NOMO-1 (cell line): ENCODE results near the gene AMOTL1.
"Not testable (repeated sequence)": the region's sequence is repeated elsewhere in the genome, so short reads cannot be mapped to it uniquely, and the experiment has no call there.

Experiments
- DNase-seq, 2 experiments: peaks; one replicate each; lab custom pipeline; 2025; ENCODE audit not compliant: unreplicated experiment in 2 of 2; lab: John Stamatoyannopoulos, UW

AMOTL1 gene

DNA sequence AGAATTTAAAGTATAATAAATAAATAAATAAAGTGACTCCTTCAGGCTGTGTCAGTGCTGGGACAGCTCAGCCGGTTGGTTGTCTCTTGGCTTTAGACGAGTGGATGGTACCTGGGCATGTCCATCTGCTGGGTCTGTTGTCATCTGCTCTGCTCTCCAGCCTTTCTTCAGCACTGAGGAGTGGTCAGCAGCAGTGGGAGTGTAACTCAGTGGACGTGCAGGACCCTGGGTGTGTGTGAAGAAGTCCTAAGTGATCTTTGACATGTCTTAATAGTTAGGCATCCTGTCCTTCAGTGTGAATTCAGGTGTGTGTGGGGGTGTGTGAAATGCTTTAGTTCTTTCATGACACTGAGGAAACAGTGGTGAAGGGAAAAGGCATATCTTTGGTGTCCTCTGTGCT is 24.3 kb downstream of the AMOTL1 start:
- DNase-seq = no peak

- no peak for DNase-seq
Measured at GRCh38 chr11:94793002-94793401, 24.8 kb downstream of the AMOTL1 start.

DNA sequence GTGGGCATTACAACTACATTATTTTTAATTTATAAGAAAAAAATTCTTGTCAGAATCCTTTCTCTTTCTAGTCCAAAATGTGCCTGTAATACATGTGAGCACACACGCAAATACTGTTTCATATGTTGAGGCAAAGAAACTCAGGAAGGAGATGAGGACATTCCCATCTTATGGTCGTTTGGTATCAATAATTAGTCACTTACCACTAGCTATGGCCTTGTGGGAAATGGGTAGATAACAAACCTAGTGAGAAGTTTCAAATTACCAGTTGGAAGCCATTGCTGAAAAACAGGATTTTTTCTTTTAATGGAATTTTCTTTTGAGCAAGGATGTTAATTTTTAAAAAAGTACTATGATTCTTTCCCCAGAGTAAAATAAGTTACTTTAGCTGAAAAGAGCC is 25.7 kb downstream of the AMOTL1 start:
- DNase-seq = no peak

DNA sequence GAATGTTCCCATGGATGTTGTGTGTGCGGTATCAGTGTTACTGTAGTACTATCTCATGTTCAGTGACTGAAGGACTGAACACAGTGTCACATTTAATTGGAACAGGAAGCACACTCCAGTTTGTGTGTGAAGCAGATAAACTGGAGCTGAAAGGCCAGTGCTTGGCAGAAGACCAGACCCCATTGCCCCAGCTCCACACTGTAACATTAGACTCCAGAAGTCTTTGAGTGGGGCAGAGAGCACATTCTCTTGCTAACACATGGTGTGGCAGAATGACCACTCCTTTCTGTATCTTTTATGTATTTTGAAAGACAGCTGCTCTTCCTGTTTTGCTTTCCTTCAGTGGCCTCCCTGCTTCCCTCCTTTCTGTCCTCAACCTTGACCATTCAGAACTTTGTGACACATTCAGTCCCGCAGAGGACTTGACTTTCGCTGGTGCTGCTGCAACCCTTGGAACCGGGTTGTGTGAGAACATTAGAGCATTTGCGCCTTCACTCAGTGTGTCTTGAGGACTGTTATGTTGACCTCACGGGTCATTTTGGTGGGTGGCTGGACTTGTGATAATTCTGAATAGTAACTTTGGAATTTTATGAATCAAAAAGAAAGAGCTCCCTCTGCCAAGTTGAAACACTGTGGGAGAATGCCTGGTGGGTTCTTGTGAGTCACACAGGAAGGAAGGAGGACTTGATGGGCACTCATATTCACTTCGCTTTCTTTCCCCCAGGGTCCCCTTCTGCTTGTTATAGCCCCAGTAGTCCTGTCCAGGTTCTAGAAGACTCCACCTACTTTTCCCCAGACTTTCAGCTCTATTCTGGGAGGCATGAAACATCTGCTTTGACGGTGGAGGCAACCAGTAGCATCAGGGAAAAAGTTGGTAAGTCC is 26.4 kb downstream of the AMOTL1 start:
- DNase-seq = no peak

DNA sequence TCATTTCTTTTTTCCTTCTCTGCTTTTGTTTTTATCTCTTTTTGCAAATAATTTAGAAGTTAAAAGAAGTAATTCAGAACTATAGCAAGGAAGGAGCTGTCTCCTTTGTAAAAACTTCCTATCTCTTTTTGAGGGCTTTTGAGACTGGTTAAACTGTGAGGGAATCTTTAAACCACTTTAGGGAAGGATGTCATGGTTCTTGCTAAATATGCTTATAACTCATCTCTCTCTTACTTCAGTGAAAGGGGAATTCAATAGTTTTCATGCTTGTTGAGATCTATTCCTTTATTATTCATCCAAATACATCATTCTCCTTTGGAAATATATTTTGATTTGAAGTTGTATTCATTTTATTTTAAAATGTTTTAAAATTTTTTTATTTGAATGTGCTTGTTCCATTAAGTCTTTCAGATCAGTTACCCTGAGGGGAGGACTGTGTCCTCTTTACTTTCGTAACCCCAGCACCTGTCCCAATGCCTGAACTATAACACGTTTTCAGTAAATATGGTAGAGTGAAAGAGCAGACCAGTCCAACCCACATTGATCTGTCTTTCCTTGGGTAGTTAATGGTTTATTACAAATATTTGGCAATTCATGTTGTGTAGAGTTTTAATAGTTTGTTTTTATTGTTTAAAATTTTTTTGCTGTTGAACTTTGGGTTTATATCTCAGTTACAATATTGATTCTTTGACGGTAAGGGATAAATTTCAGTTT is 27.5 kb downstream of the AMOTL1 start:
- DNase-seq = no peak

GRCh38 chr11:94796190-94796580 is 28.0 kb downstream of the AMOTL1 start:
- no peak for DNase-seq

DNA sequence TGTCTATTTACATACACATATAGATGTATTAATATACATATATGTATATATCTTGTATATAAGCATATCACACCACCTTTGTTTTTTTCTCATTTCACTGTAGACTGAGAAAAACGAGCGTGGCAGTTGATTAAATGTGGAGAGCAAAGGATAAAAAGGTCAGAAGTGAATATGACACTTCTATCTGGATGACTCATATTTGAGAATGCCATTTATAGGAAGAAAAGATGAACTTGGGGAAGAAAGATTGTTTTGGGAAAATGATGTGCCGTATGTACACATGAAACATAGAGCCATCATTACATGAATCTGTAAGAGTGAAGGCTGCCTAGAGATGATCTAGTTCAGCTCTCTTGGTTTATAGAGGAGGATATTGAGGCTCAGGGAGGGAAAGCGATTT is 28.7 kb downstream of the AMOTL1 start:
- no peak for DNase-seq

- DNase-seq = no peak
Measured at GRCh38 chr11:94799726-94800125, 31.6 kb downstream of the AMOTL1 start.

GRCh38 chr11:94800414-94800813 is 32.3 kb downstream of the AMOTL1 start:
- DNase-seq = no peak

DNA sequence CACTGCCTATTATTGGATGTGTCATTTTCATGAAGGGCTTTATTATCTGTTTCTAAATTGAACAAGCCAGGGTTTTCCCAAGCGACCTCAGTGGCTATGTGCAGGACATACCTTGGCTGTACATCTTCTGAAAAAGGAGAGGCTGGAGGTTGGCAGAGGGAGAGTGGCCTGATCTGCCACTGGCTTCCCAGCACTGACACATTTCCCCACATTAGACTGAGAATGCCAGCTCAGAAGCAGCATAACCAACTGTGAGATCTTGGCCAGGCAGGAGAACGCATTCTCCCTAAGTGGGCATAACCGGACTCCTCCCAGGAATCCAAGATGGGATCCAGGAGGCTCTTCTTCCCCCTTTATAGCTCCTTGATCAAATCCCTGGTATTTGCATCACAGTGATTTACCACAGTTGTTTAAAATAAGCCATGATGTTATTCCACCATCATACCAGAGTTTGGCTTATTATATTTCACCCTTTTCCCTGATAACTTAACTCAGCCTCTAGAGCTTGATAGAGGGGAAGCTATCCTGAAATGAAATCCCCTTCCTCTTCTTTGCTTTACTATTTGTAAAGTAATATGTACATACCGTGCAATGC is 33.8 kb downstream of the AMOTL1 start:
- no peak for DNase-seq

DNA sequence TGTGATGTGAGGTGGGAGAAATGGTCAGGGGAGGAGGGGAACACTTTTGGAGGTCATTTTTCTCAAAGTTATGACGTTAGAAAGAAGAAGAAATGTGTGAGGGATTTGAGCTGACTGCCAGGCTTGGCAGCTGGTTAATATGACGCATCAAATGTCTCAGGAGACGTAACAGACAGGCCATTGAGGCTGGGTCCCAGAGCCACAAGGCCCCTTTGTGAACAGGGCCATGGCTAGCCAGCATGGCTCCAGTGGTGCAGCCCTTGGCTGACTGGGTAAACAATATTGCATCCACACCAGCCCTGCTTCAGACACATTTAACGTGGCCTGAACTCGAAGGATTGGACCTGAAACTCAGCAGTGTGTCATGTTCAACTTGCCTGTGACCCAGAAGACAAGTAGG is 34.3 kb downstream of the AMOTL1 start:
- no peak for DNase-seq

DNA sequence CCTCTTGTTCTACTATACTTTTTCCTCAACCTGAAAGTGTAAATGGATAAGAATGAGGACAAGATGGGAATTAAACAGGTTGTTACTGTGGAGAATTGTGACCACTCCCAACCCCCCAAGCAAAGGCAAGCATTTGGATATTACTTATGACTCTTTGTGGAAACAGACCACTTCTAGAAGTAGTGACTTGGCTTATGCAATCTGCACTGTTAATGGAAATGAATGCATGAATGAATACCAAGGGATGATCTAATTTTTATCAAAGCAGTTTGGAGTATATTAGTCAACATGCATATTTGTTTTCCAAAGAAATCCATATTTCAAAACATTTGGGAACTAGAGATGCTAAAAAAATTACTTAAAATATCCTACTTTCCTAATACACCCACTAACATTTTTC is 35.3 kb downstream of the AMOTL1 start:
- DNase-seq = no peak

GRCh38 chr11:94804874-94805273 is 36.7 kb downstream of the AMOTL1 start:
- no peak for DNase-seq

DNA sequence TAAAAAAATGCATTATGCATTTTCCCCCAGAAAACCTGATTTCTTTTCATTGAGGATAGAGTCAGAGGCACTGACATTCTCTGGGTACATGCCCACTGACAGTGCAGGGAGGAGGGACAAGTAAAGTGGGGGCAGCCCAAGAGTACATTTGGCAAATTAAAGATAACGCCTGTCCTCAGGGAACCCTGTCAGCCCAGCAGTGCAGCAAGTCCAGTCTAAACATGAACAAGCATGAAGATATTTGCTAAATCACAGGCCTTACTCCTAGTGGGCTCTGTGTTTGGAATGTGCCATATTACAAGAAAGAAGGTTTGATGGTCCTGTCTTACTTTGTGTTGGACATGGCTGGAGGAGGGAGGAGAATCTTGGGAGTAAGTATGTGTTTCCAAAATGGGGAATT is 37.9 kb downstream of the AMOTL1 start:
- DNase-seq = no peak

DNA sequence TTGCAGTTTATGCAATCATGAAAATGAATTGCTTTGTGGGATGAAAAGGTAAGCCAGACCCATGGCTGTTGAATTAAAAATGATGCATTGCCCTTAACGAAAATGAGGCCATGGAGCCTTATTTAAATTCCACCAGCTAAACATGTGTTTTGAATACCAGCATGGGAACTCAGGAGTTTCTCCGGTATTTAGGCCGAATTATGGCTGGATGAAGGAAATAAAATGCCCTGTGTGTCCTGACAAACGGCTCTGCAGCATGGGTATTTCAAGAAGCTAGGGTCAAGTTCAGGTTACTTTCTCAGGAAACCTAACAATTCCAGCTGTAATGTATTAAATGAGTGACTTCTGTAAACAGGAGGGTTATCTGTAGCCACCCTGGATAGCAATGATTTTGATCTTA is 38.3 kb downstream of the AMOTL1 start:
- DNase-seq = no peak

- no peak for DNase-seq
Measured at GRCh38 chr11:94809251-94809650, 41.1 kb downstream of the AMOTL1 start.

DNA sequence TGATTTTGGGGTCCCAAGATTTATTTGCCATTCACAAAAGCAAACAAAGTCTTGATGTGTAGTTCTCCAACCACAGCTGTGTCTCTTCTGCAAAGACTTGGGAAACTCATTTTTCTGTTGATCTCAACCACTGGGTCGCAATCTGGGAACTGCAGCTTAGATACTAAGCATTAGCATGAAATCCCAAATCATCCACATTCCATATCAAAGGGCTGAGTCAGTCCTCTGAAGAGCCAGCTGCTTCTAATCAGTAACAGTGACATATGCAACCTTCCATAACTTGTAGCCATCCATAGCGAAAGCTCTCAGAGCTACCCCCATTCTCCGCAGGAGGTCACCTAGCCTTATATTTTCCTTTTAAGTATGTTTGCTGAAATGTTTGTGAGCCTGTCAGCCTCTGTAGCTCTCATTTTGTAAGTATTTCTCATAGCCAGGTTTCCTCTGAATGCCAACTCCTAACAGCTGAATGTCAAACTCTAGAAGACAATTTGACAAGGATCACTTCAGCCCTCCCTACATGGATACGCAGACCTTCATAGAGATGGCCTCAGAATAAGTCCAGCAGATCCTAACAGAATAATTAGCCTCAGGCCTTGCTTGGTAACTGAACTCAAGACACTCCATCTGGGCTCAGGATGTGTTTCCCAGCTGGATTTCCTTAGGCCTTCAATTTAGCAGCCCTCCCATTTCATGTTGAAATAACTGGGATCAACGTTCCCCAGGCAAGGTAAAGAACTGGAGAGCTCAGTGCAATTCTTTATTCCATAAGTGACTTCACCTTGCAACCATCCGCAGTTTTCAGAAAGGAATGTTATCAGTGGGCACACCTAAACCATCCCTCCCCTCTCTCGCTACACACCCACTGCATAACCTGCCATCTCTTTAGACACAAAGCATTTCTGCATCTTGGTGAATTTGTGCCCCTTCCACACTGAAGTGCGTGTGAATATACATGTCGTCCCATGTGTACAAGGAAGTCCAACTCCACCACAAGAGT is 44.9 kb downstream of the AMOTL1 start:
- not testable (repeated sequence) for DNase-seq

- no peak for DNase-seq
Measured at GRCh38 chr11:94814272-94814976, 46.3 kb downstream of the AMOTL1 start.

GRCh38 chr11:94815705-94816344 is 47.7 kb downstream of the AMOTL1 start:
- no peak for DNase-seq

GRCh38 chr11:94820480-94820879 is 52.3 kb downstream of the AMOTL1 start:
- DNase-seq = no peak
